Testis (tissue), 3 donors: Measurements from ENCODE around the gene MYNN. TPM values are rescaled to one million over a fixed set of nuclear protein-coding genes. Genes with fewer than 3 reads are reported as not detected.

Source experiments
- DNase-seq: peaks from one replicate; pipeline ENCODE4 v3.0.0-alpha.2; 2019
- H3K27ac ChIP-seq, 2 donors: fragments of 200-600 bp; sonication (generic); one replicate each; pipeline ENCODE4 v1.5.1; 2019
- H3K27me3 ChIP-seq: fragments of 200-600 bp; sonication (generic); one replicate; pipeline ENCODE4 v1.5.1; 2019
- H3K36me3 ChIP-seq: fragments of 200-600 bp; sonication (generic); one replicate; pipeline ENCODE4 v1.5.1; 2017; ENCODE audit warnings: low read depth; ENCODE audit errors: missing control alignments
- H3K4me1 ChIP-seq: fragments of 200-600 bp; sonication (generic); one replicate; pipeline ENCODE4 v1.5.1; 2019
- H3K4me3 ChIP-seq, 2 donors: fragments of 200-600 bp; sonication (generic); one replicate each; pipeline ENCODE4 v1.5.1; 2017 to 2019
- H3K9me3 ChIP-seq: fragments of 200-600 bp; sonication (generic); one replicate; pipeline ENCODE4 v1.5.1; 2017
- POLR2A ChIP-seq: fragments of 450-650 bp; IDR thresholded peaks from one replicate; pipeline ENCODE4 v1.6.1; 2017; ENCODE audit warnings: antibody characterized with exemption, mild to moderate bottlenecking, moderate library complexity
- WGBS, 2 donors: methylation state at CpG; one replicate each; pipeline ENCODE4 v1.1.5; 2018; 5-methylcytosine and 5-hydroxymethylcytosine counted together
- intact Hi-C: fragments of 100-400 bp; cut with DNase I; formaldehyde crosslinking; loops from one replicate; pipeline ENCODE4 v1.15.1; 2023; ENCODE audit warnings: low total_unique reads
- polyA plus RNA-seq: library from polyadenylated mRNA; stranded (reverse); fragments of 350-450 nt; fragmentation: Illumina TruSeq; extraction: RNeasy Lipid Tissue Mini Kit (QIAGEN cat#74804); gene quantifications from one replicate; pipeline ENCODE4 v1.2.3, GENCODE V29; 2014; ENCODE audit warnings: low read depth, low replicate concordance; ENCODE audit not compliant: insufficient read depth
- total RNA-seq, 2 donors: library from RNA; depleted of rRNA; stranded (reverse); fragments of >200 nt; gene quantifications; one replicate each; pipeline ENCODE4 v1.2.3, GENCODE V29; 2016
- TF ChIP-seq, protein P1 (sequence below), 3 experiments: fragments of 450-650 bp in 2 of 3; fragments of 200-600 bp in 1 of 3; sonication (generic) in 1 of 3; IDR thresholded peaks; one replicate each; pipeline ENCODE4 v1.5.1; 2016 to 2019; ENCODE audit warnings: antibody characterized with exemption in 3 of 3, mild to moderate bottlenecking in 2 of 3, moderate library complexity in 1 of 3

MYNN gene
- total and polyA plus RNA-seq, 3 donors from 2014 or later: 14.6 to 27.0 (median 22.4) TPM

GRCh38 chr3:169787120-169787519 is 13.9 kb downstream of the MYNN start:
- Histone ChIP-seq H3K36me3 (no peaks in the 10 kb centered on the region), H3K27ac (no peak overlapping the region), H3K4me3 (no peak overlapping the region), H3K9me3 (no peaks in the 10 kb centered on the region), H3K27me3 (no peaks in the 10 kb centered on the region), H3K4me1 (no peaks in the 10 kb centered on the region)
- TF ChIP-seq, protein P1, sequence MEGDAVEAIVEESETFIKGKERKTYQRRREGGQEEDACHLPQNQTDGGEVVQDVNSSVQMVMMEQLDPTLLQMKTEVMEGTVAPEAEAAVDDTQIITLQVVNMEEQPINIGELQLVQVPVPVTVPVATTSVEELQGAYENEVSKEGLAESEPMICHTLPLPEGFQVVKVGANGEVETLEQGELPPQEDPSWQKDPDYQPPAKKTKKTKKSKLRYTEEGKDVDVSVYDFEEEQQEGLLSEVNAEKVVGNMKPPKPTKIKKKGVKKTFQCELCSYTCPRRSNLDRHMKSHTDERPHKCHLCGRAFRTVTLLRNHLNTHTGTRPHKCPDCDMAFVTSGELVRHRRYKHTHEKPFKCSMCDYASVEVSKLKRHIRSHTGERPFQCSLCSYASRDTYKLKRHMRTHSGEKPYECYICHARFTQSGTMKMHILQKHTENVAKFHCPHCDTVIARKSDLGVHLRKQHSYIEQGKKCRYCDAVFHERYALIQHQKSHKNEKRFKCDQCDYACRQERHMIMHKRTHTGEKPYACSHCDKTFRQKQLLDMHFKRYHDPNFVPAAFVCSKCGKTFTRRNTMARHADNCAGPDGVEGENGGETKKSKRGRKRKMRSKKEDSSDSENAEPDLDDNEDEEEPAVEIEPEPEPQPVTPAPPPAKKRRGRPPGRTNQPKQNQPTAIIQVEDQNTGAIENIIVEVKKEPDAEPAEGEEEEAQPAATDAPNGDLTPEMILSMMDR (IDR thresholded peaks at IDR 0.05): no peak
- TF ChIP-seq POLR2A: no peak
- no peak for DNase-seq
- intact Hi-C loops: no loop called here
- 96 to 97% methylated on average over 4 of the region's 4 CpGs for WGBS, 2 donors

DNA sequence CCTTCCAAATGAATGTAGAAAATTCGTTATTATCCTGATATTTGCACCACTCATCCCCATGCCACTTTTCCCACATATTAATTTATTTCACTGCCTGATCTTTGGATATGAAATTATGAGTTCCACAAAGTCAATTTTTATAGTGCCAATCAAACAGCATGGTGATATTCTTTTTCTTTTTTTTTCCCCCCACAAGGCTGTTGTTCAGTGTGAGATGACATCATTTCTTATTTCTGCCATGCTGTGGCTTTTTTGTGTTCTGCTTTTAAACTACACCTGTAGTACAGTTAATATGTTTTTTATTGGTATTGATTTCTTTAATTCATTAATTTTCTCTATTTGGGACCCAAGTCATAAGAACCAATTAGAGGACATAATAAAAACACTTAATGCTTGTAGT is 14.6 kb downstream of the MYNN start:
- TF ChIP-seq POLR2A: no peak
- TF ChIP-seq, protein P1 (IDR thresholded peaks at IDR 0.05): no peak
- Histone ChIP-seq H3K27me3 (no peaks in the 10 kb centered on the region), H3K36me3 (no peaks in the 10 kb centered on the region), H3K4me3 (no peak overlapping the region), H3K9me3 (no peaks in the 10 kb centered on the region), H3K4me1 (no peaks in the 10 kb centered on the region), H3K27ac (no peak overlapping the region)
- no peak for DNase-seq
- 90 to 93% methylated on average over 1 of the region's 1 CpG for WGBS, 2 donors
- intact Hi-C loops: no loop called here

GRCh38 chr3:169790219-169790618 is 17.0 kb downstream of the MYNN start:
- no peak for DNase-seq
- H3K36me3 ChIP-seq: no peaks in the 10 kb centered on the region
- no peak overlapping the region for H3K27ac ChIP-seq
- TF ChIP-seq POLR2A: no peak
- TF ChIP-seq, protein P1 (IDR thresholded peaks at IDR 0.05): no peak
- no peaks in the 10 kb centered on the region for H3K27me3 ChIP-seq
- no peak overlapping the region for H3K4me3 ChIP-seq
- intact Hi-C loops: no loop called here
- H3K4me1 ChIP-seq: no peaks in the 10 kb centered on the region
- no peaks in the 10 kb centered on the region for H3K9me3 ChIP-seq

- H3K9me3 ChIP-seq: no peaks in the 10 kb centered on the region
- H3K4me3 ChIP-seq: no peak overlapping the region
- intact Hi-C loops: no loop called here
- H3K27ac ChIP-seq: no peak overlapping the region
- H3K27me3 ChIP-seq: no peaks in the 10 kb centered on the region
- TF ChIP-seq POLR2A: no peak
- TF ChIP-seq, protein P1 (IDR thresholded peaks at IDR 0.05): no peak
- no peaks in the 10 kb centered on the region for H3K36me3 ChIP-seq
- no peaks in the 10 kb centered on the region for H3K4me1 ChIP-seq
- WGBS, 2 donors: 80 to 84% methylated on average over 4 of the region's 4 CpGs
- DNase-seq: no peak
Observed at GRCh38 chr3:169790687-169791429, 17.7 kb downstream of the MYNN start.

DNA sequence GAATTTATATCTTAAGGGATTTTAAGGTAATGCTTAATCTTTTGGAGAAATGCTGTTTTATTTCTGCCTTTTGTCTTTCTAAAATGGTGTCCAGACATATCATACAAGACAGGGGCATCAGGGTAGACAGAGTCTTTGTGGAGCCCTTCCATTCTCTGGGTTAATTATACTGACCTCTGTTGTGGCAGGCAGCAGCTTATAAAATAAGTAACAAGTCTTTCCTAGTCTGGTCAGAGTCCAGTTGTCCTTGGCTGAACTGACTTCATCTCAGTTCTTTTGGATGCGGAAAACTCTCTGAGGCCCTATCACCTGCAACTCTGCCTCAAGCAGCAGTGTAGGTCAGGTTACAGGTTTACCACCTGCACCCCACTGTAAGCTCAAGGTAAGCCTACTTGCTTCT is 19.2 kb downstream of the MYNN start:
- no peaks in the 10 kb centered on the region for H3K36me3 ChIP-seq
- intact Hi-C loops: no loop called here
- H3K27me3 ChIP-seq: no peaks in the 10 kb centered on the region
- TF ChIP-seq, protein P1 (IDR thresholded peaks at IDR 0.05): no peak
- TF ChIP-seq POLR2A: no peak
- no peaks in the 10 kb centered on the region for H3K4me1 ChIP-seq
- DNase-seq: no peak
- WGBS, 2 donors: 75 to 90% methylated on average over 1 of the region's 1 CpG
- H3K4me3 ChIP-seq: no peak overlapping the region
- no peaks in the 10 kb centered on the region for H3K9me3 ChIP-seq
- no peak overlapping the region for H3K27ac ChIP-seq
